ENCODE data around the gene LHX2.

DNA sequence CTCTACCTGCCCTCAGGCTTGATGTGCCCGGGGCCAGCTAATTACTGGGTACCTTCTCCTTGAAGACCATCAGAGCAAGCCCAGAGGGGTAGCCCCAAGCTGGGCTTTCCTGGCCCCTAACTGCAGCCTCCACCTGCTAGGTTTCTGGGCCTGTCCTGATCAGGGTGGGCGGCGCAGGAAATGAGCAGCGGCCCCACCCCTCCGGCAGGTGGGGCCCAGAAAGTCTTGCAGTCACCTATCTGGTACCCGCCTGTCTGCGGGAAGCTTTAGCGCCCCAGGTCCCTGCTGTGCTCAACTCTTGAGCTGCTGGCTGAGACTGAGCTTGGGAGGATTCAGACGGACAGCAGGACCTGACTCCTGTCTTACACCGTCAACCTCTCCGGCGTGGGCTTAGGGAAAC lies 37.1 kb upstream of the LHX2 start:
- TF ChIP-seq EZH2phosphoT487 (IDR thresholded peaks at IDR 0.05; ENCODE audit: unreplicated experiment) = no peak
- TF ChIP-seq, protein P1, sequence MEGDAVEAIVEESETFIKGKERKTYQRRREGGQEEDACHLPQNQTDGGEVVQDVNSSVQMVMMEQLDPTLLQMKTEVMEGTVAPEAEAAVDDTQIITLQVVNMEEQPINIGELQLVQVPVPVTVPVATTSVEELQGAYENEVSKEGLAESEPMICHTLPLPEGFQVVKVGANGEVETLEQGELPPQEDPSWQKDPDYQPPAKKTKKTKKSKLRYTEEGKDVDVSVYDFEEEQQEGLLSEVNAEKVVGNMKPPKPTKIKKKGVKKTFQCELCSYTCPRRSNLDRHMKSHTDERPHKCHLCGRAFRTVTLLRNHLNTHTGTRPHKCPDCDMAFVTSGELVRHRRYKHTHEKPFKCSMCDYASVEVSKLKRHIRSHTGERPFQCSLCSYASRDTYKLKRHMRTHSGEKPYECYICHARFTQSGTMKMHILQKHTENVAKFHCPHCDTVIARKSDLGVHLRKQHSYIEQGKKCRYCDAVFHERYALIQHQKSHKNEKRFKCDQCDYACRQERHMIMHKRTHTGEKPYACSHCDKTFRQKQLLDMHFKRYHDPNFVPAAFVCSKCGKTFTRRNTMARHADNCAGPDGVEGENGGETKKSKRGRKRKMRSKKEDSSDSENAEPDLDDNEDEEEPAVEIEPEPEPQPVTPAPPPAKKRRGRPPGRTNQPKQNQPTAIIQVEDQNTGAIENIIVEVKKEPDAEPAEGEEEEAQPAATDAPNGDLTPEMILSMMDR (conservative IDR thresholded peaks at IDR 0.05; ENCODE audit: low read depth in 2 of 2) = no peak
- no peak for TF ChIP-seq POLR2AphosphoS5 (IDR thresholded peaks at IDR 0.05; ENCODE audit: low read depth)
- TF ChIP-seq, protein P2, sequence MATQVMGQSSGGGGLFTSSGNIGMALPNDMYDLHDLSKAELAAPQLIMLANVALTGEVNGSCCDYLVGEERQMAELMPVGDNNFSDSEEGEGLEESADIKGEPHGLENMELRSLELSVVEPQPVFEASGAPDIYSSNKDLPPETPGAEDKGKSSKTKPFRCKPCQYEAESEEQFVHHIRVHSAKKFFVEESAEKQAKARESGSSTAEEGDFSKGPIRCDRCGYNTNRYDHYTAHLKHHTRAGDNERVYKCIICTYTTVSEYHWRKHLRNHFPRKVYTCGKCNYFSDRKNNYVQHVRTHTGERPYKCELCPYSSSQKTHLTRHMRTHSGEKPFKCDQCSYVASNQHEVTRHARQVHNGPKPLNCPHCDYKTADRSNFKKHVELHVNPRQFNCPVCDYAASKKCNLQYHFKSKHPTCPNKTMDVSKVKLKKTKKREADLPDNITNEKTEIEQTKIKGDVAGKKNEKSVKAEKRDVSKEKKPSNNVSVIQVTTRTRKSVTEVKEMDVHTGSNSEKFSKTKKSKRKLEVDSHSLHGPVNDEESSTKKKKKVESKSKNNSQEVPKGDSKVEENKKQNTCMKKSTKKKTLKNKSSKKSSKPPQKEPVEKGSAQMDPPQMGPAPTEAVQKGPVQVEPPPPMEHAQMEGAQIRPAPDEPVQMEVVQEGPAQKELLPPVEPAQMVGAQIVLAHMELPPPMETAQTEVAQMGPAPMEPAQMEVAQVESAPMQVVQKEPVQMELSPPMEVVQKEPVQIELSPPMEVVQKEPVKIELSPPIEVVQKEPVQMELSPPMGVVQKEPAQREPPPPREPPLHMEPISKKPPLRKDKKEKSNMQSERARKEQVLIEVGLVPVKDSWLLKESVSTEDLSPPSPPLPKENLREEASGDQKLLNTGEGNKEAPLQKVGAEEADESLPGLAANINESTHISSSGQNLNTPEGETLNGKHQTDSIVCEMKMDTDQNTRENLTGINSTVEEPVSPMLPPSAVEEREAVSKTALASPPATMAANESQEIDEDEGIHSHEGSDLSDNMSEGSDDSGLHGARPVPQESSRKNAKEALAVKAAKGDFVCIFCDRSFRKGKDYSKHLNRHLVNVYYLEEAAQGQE (IDR thresholded peaks at IDR 0.05; ENCODE audit: unreplicated experiment) = no peak
- TF ChIP-seq EZH2 (IDR thresholded peaks at IDR 0.05; ENCODE audit: low read depth, unreplicated experiment) = no peak
- no peak for TF ChIP-seq CREB1 (CRISPR knock-in tag; IDR thresholded peaks at IDR 0.05; ENCODE audit: low read depth)
- no peak for TF ChIP-seq STAT1 (IDR thresholded peaks at IDR 0.05; ENCODE audit: unreplicated experiment)
- TF ChIP-seq ZNF331 (CRISPR knock-in tag; IDR thresholded peaks at IDR 0.05; ENCODE audit: low read depth) = no peak
- TF ChIP-seq, protein P3, sequence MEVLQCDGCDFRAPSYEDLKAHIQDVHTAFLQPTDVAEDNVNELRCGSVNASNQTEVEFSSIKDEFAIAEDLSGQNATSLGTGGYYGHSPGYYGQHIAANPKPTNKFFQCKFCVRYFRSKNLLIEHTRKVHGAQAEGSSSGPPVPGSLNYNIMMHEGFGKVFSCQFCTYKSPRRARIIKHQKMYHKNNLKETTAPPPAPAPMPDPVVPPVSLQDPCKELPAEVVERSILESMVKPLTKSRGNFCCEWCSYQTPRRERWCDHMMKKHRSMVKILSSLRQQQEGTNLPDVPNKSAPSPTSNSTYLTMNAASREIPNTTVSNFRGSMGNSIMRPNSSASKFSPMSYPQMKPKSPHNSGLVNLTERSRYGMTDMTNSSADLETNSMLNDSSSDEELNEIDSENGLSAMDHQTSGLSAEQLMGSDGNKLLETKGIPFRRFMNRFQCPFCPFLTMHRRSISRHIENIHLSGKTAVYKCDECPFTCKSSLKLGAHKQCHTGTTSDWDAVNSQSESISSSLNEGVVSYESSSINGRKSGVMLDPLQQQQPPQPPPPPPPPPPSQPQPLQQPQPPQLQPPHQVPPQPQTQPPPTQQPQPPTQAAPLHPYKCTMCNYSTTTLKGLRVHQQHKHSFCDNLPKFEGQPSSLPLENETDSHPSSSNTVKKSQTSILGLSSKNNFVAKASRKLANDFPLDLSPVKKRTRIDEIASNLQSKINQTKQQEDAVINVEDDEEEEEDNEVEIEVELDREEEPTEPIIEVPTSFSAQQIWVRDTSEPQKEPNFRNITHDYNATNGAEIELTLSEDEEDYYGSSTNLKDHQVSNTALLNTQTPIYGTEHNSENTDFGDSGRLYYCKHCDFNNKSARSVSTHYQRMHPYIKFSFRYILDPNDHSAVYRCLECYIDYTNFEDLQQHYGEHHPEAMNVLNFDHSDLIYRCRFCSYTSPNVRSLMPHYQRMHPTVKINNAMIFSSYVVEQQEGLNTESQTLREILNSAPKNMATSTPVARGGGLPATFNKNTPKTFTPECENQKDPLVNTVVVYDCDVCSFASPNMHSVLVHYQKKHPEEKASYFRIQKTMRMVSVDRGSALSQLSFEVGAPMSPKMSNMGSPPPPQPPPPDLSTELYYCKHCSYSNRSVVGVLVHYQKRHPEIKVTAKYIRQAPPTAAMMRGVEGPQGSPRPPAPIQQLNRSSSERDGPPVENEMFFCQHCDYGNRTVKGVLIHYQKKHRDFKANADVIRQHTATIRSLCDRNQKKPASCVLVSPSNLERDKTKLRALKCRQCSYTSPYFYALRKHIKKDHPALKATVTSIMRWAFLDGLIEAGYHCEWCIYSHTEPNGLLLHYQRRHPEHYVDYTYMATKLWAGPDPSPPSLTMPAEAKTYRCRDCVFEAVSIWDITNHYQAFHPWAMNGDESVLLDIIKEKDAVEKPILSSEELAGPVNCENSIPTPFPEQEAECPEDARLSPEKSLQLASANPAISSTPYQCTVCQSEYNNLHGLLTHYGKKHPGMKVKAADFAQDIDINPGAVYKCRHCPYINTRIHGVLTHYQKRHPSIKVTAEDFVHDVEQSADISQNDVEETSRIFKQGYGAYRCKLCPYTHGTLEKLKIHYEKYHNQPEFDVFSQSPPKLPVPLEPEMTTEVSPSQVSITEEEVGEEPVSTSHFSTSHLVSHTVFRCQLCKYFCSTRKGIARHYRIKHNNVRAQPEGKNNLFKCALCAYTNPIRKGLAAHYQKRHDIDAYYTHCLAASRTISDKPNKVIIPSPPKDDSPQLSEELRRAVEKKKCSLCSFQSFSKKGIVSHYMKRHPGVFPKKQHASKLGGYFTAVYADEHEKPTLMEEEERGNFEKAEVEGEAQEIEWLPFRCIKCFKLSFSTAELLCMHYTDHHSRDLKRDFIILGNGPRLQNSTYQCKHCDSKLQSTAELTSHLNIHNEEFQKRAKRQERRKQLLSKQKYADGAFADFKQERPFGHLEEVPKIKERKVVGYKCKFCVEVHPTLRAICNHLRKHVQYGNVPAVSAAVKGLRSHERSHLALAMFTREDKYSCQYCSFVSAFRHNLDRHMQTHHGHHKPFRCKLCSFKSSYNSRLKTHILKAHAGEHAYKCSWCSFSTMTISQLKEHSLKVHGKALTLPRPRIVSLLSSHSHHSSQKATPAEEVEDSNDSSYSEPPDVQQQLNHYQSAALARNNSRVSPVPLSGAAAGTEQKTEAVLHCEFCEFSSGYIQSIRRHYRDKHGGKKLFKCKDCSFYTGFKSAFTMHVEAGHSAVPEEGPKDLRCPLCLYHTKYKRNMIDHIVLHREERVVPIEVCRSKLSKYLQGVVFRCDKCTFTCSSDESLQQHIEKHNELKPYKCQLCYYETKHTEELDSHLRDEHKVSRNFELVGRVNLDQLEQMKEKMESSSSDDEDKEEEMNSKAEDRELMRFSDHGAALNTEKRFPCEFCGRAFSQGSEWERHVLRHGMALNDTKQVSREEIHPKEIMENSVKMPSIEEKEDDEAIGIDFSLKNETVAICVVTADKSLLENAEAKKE (CRISPR knock-in tag; IDR thresholded peaks at IDR 0.05) = no peak
- no peak for TF ChIP-seq JUNB (IDR thresholded peaks at IDR 0.05; ENCODE audit: unreplicated experiment)
- TF ChIP-seq NANOG (IDR thresholded peaks at IDR 0.05; ENCODE audit: borderline replicate concordance) = no peak
- TF ChIP-seq, protein P4, sequence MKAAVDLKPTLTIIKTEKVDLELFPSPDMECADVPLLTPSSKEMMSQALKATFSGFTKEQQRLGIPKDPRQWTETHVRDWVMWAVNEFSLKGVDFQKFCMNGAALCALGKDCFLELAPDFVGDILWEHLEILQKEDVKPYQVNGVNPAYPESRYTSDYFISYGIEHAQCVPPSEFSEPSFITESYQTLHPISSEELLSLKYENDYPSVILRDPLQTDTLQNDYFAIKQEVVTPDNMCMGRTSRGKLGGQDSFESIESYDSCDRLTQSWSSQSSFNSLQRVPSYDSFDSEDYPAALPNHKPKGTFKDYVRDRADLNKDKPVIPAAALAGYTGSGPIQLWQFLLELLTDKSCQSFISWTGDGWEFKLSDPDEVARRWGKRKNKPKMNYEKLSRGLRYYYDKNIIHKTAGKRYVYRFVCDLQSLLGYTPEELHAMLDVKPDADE (IDR thresholded peaks at IDR 0.05) = no peak
- no peak for TF ChIP-seq ZNF114 (CRISPR knock-in tag; IDR thresholded peaks at IDR 0.05)

Measured in GM23338 (cell line).